ENCODE data around the gene ARHGAP29.

The ARHGAP29 gene

DNA sequence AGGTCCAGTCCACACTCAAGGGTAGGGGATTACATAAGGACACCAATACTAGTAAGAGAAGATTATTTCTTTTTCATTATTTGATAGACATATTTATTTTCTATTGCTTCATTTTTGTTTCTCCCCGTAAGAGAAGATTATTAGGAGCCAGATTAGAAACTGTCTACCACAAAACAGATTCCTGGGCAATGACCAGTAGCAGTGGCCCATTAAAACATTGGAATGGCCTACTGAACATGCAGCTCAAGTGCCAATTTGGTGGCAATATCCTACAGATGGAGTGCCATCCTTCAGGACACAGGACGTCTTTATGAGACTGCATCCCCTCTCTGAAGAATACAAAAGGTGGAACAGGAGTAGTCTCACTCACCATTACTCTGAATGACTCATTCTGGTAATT, 34.0 kb upstream of the ARHGAP29 start:
- no peaks in the 10 kb centered on the region for H3F3A ChIP-seq (ENCODE audit: low read depth)
- H3K4me1 ChIP-seq (ENCODE audit: insufficient read depth, low read length, poor library complexity, severe bottlenecking), result no peaks in the 10 kb centered on the region
- H3K36me3 ChIP-seq (ENCODE audit: insufficient read depth, low read length), result no peaks in the 10 kb centered on the region
- TF ChIP-seq EZH2phosphoT487 (IDR thresholded peaks at IDR 0.05; ENCODE audit: borderline replicate concordance), result no peak
- TF ChIP-seq, protein P1, sequence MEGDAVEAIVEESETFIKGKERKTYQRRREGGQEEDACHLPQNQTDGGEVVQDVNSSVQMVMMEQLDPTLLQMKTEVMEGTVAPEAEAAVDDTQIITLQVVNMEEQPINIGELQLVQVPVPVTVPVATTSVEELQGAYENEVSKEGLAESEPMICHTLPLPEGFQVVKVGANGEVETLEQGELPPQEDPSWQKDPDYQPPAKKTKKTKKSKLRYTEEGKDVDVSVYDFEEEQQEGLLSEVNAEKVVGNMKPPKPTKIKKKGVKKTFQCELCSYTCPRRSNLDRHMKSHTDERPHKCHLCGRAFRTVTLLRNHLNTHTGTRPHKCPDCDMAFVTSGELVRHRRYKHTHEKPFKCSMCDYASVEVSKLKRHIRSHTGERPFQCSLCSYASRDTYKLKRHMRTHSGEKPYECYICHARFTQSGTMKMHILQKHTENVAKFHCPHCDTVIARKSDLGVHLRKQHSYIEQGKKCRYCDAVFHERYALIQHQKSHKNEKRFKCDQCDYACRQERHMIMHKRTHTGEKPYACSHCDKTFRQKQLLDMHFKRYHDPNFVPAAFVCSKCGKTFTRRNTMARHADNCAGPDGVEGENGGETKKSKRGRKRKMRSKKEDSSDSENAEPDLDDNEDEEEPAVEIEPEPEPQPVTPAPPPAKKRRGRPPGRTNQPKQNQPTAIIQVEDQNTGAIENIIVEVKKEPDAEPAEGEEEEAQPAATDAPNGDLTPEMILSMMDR (conservative IDR thresholded peaks at IDR 0.05; ENCODE audit: low read length), result no peak
- no peaks in the 10 kb centered on the region for H4K20me1 ChIP-seq (ENCODE audit: insufficient read depth, low read length, poor library complexity, severe bottlenecking)
- no peak overlapping the region for H2AFZ ChIP-seq (ENCODE audit: low read length)
- H3K9me2 ChIP-seq (replicated peaks; ENCODE audit: low read depth, low read length), result no peaks in the 10 kb centered on the region
- H3K9me3 ChIP-seq (ENCODE audit: insufficient read depth, low read depth, low read length), result no peaks in the 10 kb centered on the region
- H3K4me3 ChIP-seq (ENCODE audit: low read length, poor library complexity, severe bottlenecking), result no peak overlapping the region
- H3K79me2 ChIP-seq (ENCODE audit: insufficient read depth, low read length), result no peaks in the 10 kb centered on the region
- no peaks in the 10 kb centered on the region for H3K27me3 ChIP-seq (ENCODE audit: insufficient read depth, low read length, poor library complexity, severe bottlenecking)
- no peak overlapping the region for H3K9ac ChIP-seq (ENCODE audit: low read depth, low read length, poor library complexity, severe bottlenecking)
- H3K4me2 ChIP-seq (ENCODE audit: low read depth, low read length, poor library complexity, severe bottlenecking), result no peak overlapping the region

DNA sequence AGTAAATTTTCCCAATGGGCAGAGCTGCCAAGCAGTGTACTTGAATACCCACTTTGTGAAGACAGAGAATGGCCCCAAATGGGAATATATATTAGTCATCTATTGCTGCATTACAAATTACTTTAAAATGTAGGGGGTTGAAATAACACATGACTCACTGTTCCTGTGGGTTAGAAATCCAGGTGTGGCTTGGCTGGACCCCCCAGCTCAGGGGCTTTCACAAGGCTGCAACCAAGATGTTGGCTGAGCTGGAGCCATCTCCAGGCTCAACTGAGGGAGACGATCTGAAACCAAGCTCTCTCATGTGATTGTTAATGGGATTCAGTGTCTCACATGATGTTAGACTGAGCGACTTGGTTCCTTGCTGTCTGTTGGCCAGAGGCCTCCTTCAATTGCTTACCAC, 33.4 kb upstream of the ARHGAP29 start:
- Histone ChIP-seq H2AFZ (ENCODE audit: low read length) (no peak overlapping the region), H3F3A (ENCODE audit: low read depth) (no peaks in the 10 kb centered on the region), H3K4me2 (ENCODE audit: low read depth, low read length, poor library complexity, severe bottlenecking) (no peak overlapping the region), H3K79me2 (ENCODE audit: insufficient read depth, low read length) (no peaks in the 10 kb centered on the region), H3K27me3 (ENCODE audit: insufficient read depth, low read length, poor library complexity, severe bottlenecking) (no peaks in the 10 kb centered on the region), H3K4me3 (ENCODE audit: low read length, poor library complexity, severe bottlenecking) (no peak overlapping the region), H3K4me1 (ENCODE audit: insufficient read depth, low read length, poor library complexity, severe bottlenecking) (no peaks in the 10 kb centered on the region), H4K20me1 (ENCODE audit: insufficient read depth, low read length, poor library complexity, severe bottlenecking) (no peaks in the 10 kb centered on the region), H3K9ac (ENCODE audit: low read depth, low read length, poor library complexity, severe bottlenecking) (no peak overlapping the region), H3K9me3 (ENCODE audit: insufficient read depth, low read depth, low read length) (no peaks in the 10 kb centered on the region), H3K9me2 (replicated peaks; ENCODE audit: low read depth, low read length) (no peaks in the 10 kb centered on the region), H3K36me3 (ENCODE audit: insufficient read depth, low read length) (no peaks in the 10 kb centered on the region)
- TF ChIP-seq EZH2phosphoT487 (IDR thresholded peaks at IDR 0.05; ENCODE audit: borderline replicate concordance), result no peak
- TF ChIP-seq, protein P1 (conservative IDR thresholded peaks at IDR 0.05; ENCODE audit: low read length), result no peak

DNA sequence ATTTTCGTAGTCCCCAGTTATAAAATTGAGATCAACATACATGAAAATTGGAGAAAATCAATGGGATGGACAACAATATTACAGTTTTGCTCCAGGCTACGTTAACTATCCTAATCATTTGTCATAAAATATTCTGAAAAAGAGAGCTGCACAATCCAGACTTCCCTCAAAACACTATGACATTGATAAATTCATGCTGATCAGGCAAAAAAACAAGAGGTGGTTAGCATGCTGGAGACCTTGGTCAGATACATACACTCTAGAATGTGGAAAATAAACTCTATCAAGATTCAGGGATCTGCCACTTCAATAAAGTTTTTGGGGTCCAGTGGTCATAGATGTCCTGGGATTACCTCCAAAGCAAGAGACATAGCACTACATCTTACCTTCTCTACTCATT, 32.5 kb upstream of the ARHGAP29 start:
- Histone ChIP-seq H3K4me2 (ENCODE audit: low read depth, low read length, poor library complexity, severe bottlenecking) (no peak overlapping the region), H3K9me3 (ENCODE audit: insufficient read depth, low read depth, low read length) (no peaks in the 10 kb centered on the region), H3K79me2 (ENCODE audit: insufficient read depth, low read length) (no peaks in the 10 kb centered on the region), H3K27me3 (ENCODE audit: insufficient read depth, low read length, poor library complexity, severe bottlenecking) (no peaks in the 10 kb centered on the region), H2AFZ (ENCODE audit: low read length) (no peak overlapping the region), H3K36me3 (ENCODE audit: insufficient read depth, low read length) (no peaks in the 10 kb centered on the region), H3K9me2 (replicated peaks; ENCODE audit: low read depth, low read length) (no peaks in the 10 kb centered on the region), H3K9ac (ENCODE audit: low read depth, low read length, poor library complexity, severe bottlenecking) (no peak overlapping the region), H3K4me3 (ENCODE audit: low read length, poor library complexity, severe bottlenecking) (no peak overlapping the region), H3K4me1 (ENCODE audit: insufficient read depth, low read length, poor library complexity, severe bottlenecking) (no peaks in the 10 kb centered on the region), H3F3A (ENCODE audit: low read depth) (no peaks in the 10 kb centered on the region), H4K20me1 (ENCODE audit: insufficient read depth, low read length, poor library complexity, severe bottlenecking) (no peaks in the 10 kb centered on the region)
- TF ChIP-seq, protein P1 (conservative IDR thresholded peaks at IDR 0.05; ENCODE audit: low read length), result no peak
- TF ChIP-seq EZH2phosphoT487 (IDR thresholded peaks at IDR 0.05; ENCODE audit: borderline replicate concordance), result no peak

All from Loucy (cell line).